B cell (primary cell): ENCODE data around the gene CCDC93. TPM values are rescaled to one million over a fixed set of nuclear protein-coding genes. Genes with fewer than 3 reads are reported as not detected.
A peak's percentile ranks its signal among the peaks of the same experiment; 100 is the strongest.

Experiments
- ATAC-seq: fragments of 200-7000 bp; cut with Tn5 transposase; one replicate; pipeline ENCODE4 v1.10.0; 2021; ENCODE audit warnings: low read depth, mild to moderate bottlenecking, moderate number of reproducible peaks, moderate library complexity
- CTCF ChIA-PET: fragments of 350-600 bp; sonication (Branson Sonifier 250); formaldehyde crosslinking; loops from one replicate; lab custom pipeline; 2021; ENCODE audit warnings: antibody characterized with exemption, inconsistent platforms; lab: Charles Lee
- POLR2A ChIA-PET: fragments of 350-600 bp; sonication (Branson Sonifier 250); formaldehyde crosslinking; loops from one replicate; lab custom pipeline; 2021; ENCODE audit warnings: antibody characterized with exemption; lab: Charles Lee
- DNase-seq: peaks from one replicate; pipeline ENCODE4 v3.0.0; 2013
- H2AFZ ChIP-seq: 2 replicates; pipeline ENCODE4 v1.6.1; 2012; ENCODE audit warnings: mild to moderate bottlenecking, low read depth, low read length; ENCODE audit not compliant: insufficient read depth, poor library complexity, severe bottlenecking
- H3K27ac ChIP-seq, 2 donors: 1 replicate in 1 of 2; 2 replicates in 1 of 2; pipeline ENCODE4 v1.5.1; 2012 to 2013; ENCODE audit warnings: low read length in 2 of 2, mild to moderate bottlenecking in 2 of 2, moderate library complexity in 1 of 2
- H3K27me3 ChIP-seq, 4 experiments: fragments of 200-600 bp in 1 of 4; sonication (generic) in 1 of 4; replicated peaks in 1 of 4; 1 replicate in 2 of 4; 2 replicates in 2 of 4; pipeline versions ENCODE4 v1.6.1 to v1.7.0; 2013 to 2016; ENCODE audit warnings: low read length in 3 of 4, mild to moderate bottlenecking in 2 of 4, mixed read lengths in 1 of 4, moderate library complexity in 1 of 4; ENCODE audit not compliant: insufficient read depth in 4 of 4, control insufficient read depth in 3 of 4; ENCODE audit errors: control extremely low read depth in 1 of 4
- H3K36me3 ChIP-seq, 2 experiments: replicated peaks in 1 of 2; 1 replicate in 1 of 2; 2 replicates in 1 of 2; pipeline versions ENCODE4 v1.6.1 to v1.7.1; 2013; ENCODE audit warnings: low read length in 1 of 2; ENCODE audit not compliant: insufficient read depth in 2 of 2, control insufficient read depth in 1 of 2; ENCODE audit errors: control extremely low read depth in 1 of 2, extremely low read depth in 1 of 2
- H3K4me1 ChIP-seq, 2 donors: fragments of 200-600 bp in 1 of 2; sonication (generic) in 1 of 2; 1 replicate in 1 of 2; 2 replicates in 1 of 2; pipeline versions ENCODE4 v1.5.1 to v1.6.1; 2013 to 2017; ENCODE audit warnings: low read length in 2 of 2; ENCODE audit not compliant: control insufficient read depth in 2 of 2, insufficient read depth in 2 of 2
- H3K4me2 ChIP-seq: replicated peaks from 2 replicates; pipeline ENCODE3; 2012; ENCODE audit warnings: mild to moderate bottlenecking, low read depth, low read length; ENCODE audit not compliant: poor library complexity, severe bottlenecking
- H3K4me3 ChIP-seq, 5 experiments: fragments of 200-600 bp in 1 of 5; sonication (generic) in 1 of 5; 1 replicate in 3 of 5; 2 replicates in 2 of 5; pipeline versions ENCODE4 v1.5.1 to v1.7.0; 2011 to 2016; ENCODE audit warnings: low read length in 4 of 5, mild to moderate bottlenecking in 4 of 5, low read depth in 2 of 5, control low read depth in 1 of 5, moderate library complexity in 1 of 5; ENCODE audit not compliant: insufficient read depth in 1 of 5; ENCODE audit errors: control extremely low read depth in 1 of 5, extremely low read depth in 1 of 5
- H3K79me2 ChIP-seq: fragments of 200-600 bp; sonication (generic); one replicate; pipeline ENCODE4 v1.6.0; 2016; ENCODE audit warnings: low read length; ENCODE audit not compliant: control insufficient read depth, insufficient read depth
- H3K9ac ChIP-seq: fragments of 200-600 bp; sonication (generic); 2 replicates; pipeline ENCODE4 v1.6.1; 2017; ENCODE audit warnings: mild to moderate bottlenecking, low read length, moderate library complexity
- H3K9me3 ChIP-seq, 3 donors: one replicate each; pipeline versions ENCODE4 v1.6.1 to v1.7.1; 2013; ENCODE audit warnings: low read length in 2 of 3; ENCODE audit not compliant: control insufficient read depth in 2 of 3, insufficient read depth in 1 of 3; ENCODE audit errors: control extremely low read depth in 1 of 3
- H4K20me1 ChIP-seq: 2 replicates; pipeline ENCODE4 v1.6.0; 2012; ENCODE audit warnings: mild to moderate bottlenecking, low read length; ENCODE audit not compliant: insufficient read depth, control insufficient read depth, poor library complexity, severe bottlenecking
- H3K27ac Mint-ChIP-seq: one replicate; pipeline ENCODE4 v1.8.0; 2021; ENCODE audit warnings: mixed read lengths
- H3K27me3 Mint-ChIP-seq: one replicate; pipeline ENCODE4 v1.8.0; 2021; ENCODE audit warnings: mixed read lengths
- H3K4me1 Mint-ChIP-seq: one replicate; pipeline ENCODE4 v1.8.0; 2021; ENCODE audit warnings: mixed read lengths
- H3K4me3 Mint-ChIP-seq: one replicate; pipeline ENCODE4 v1.8.0; 2021; ENCODE audit warnings: mixed read lengths
- H3K9me3 Mint-ChIP-seq: one replicate; pipeline ENCODE4 v1.8.0; 2022; ENCODE audit warnings: mixed read lengths; ENCODE audit not compliant: insufficient read depth
- EZH2 ChIP-seq: IDR thresholded peaks from 2 replicates; pipeline ENCODE4 v1.6.1; 2012; ENCODE audit warnings: borderline replicate concordance, low read depth, mild to moderate bottlenecking, moderate library complexity, low read length; ENCODE audit not compliant: insufficient read depth, poor library complexity, severe bottlenecking
- WGBS: methylation state at CpG from one replicate; pipeline ENCODE4 v1.1.5; 2013; ENCODE audit warnings: missing lambda C conversion rate; ENCODE audit not compliant: insufficient coverage; 5-methylcytosine and 5-hydroxymethylcytosine counted together
- intact Hi-C: fragments of 100-400 bp; cut with micrococcal nuclease; formaldehyde crosslinking; loops from one replicate; pipeline ENCODE4 v1.10.0; 2022
- polyA plus RNA-seq: library from polyadenylated mRNA; depleted of rRNA; stranded (reverse); fragments of >200 nt; gene quantifications from 2 replicates; pipeline ENCODE4 v1.2.3, GENCODE V29; 2012
- total RNA-seq, 2 donors: library from RNA; stranded (reverse); fragments of 120-200 nt in 1 of 2; gene quantifications; 1 replicate in 1 of 2; 2 replicates in 1 of 2; pipeline versions ENCODE4 v1.2.3 to v1.2.4, GENCODE V29; 2013 to 2022
- TF ChIP-seq, protein P1 (sequence below): fragments of 200-600 bp; IDR thresholded peaks from one replicate; pipeline ENCODE4 v1.8.0; 2022; ENCODE audit warnings: antibody characterized with exemption, mild to moderate bottlenecking

Gene CCDC93
- total and polyA plus RNA-seq, 2 donors (not counting 1 experiment from before 2014, with no cell fraction given), result 17.5 to 79.6 TPM

- Histone ChIP-seq H3K36me3 (no peaks in the 10 kb centered on the region), H3K4me1 (peaks cover 6 to 12% of the 10 kb centered on the region in 2 donors), H3K9ac (no peak overlapping the region), H2AFZ (no peak overlapping the region), H3K9me3 (no peaks in the 10 kb centered on the region), H3K27me3 (peaks cover 0 to 9% (median 1%) of the 10 kb centered on the region in 4 experiments), H3K4me3 (no peak overlapping the region), H3K27ac (no peak overlapping the region), H4K20me1 (no peaks in the 10 kb centered on the region), H3K4me2 (no peak overlapping the region), H3K79me2 (no peaks in the 10 kb centered on the region)
- H3K9me3 Mint-ChIP-seq, result no peaks in the 10 kb centered on the region
- peaks cover 15% of the 10 kb centered on the region for H3K4me1 Mint-ChIP-seq
- H3K4me3 Mint-ChIP-seq, result no peak overlapping the region
- intact Hi-C loops, result loop anchor here (5.0 kb wide), 1 partner anchor 153 kb away; no protein-coding TSS in a partner anchor
- CTCF ChIA-PET, result interaction anchor here (20.1 kb wide), 1 partner anchor 13 kb away, joined by 784 read pairs; no protein-coding TSS in a partner anchor
- H3K27ac Mint-ChIP-seq, result peak overlapping the region; percentile 2
- POLR2A ChIA-PET, result no interaction called here
- TF ChIP-seq, protein P1, sequence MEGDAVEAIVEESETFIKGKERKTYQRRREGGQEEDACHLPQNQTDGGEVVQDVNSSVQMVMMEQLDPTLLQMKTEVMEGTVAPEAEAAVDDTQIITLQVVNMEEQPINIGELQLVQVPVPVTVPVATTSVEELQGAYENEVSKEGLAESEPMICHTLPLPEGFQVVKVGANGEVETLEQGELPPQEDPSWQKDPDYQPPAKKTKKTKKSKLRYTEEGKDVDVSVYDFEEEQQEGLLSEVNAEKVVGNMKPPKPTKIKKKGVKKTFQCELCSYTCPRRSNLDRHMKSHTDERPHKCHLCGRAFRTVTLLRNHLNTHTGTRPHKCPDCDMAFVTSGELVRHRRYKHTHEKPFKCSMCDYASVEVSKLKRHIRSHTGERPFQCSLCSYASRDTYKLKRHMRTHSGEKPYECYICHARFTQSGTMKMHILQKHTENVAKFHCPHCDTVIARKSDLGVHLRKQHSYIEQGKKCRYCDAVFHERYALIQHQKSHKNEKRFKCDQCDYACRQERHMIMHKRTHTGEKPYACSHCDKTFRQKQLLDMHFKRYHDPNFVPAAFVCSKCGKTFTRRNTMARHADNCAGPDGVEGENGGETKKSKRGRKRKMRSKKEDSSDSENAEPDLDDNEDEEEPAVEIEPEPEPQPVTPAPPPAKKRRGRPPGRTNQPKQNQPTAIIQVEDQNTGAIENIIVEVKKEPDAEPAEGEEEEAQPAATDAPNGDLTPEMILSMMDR, result no peak
- TF ChIP-seq EZH2, result no peak
- ATAC-seq (no peak), DNase-seq (peak; percentile 9)
- peaks cover 4% of the 10 kb centered on the region for H3K27me3 Mint-ChIP-seq
Observed at GRCh38 chr2:118049816-118050140, 35.9 kb upstream of the CCDC93 start.

GRCh38 chr2:118049140-118049815 is 35.4 kb upstream of the CCDC93 start:
- H3K4me3 Mint-ChIP-seq, result no peak overlapping the region
- no peaks in the 10 kb centered on the region for H3K9me3 Mint-ChIP-seq
- intact Hi-C loops, result loop anchor here (5.0 kb wide), 1 partner anchor 153 kb away; no protein-coding TSS in a partner anchor
- ATAC-seq, result no peak
- Histone ChIP-seq H3K27ac (no peak overlapping the region), H3K9ac (no peak overlapping the region), H2AFZ (no peak overlapping the region), H3K79me2 (no peaks in the 10 kb centered on the region), H3K27me3 (peaks cover 0 to 9% (median 3%) of the 10 kb centered on the region in 4 experiments), H3K4me1 (peaks cover under 1 to 7% of the 10 kb centered on the region in 2 donors), H3K9me3 (no peaks in the 10 kb centered on the region), H3K36me3 (no peaks in the 10 kb centered on the region), H3K4me3 (no peak overlapping the region), H4K20me1 (no peaks in the 10 kb centered on the region), H3K4me2 (no peak overlapping the region)
- peaks cover 11% of the 10 kb centered on the region for H3K4me1 Mint-ChIP-seq
- WGBS, result 100% methylated on average over 1 of the region's 3 CpGs
- ChIA-PET POLR2A (no interaction called here), CTCF (interaction anchor here (1.1 to 20.1 kb wide), 2 partner anchors 14 to 46 kb away, joined by 3 to 784 read pairs; no protein-coding TSS in a partner anchor)
- TF ChIP-seq, protein P1, result no peak
- TF ChIP-seq EZH2, result no peak
- H3K27ac Mint-ChIP-seq, result peak overlapping the region; percentile 2
- no peak for DNase-seq
- peaks cover 7% of the 10 kb centered on the region for H3K27me3 Mint-ChIP-seq
